Measurements from ENCODE around the gene PDE6G.
"Not testable (repeated sequence)": the region's sequence is repeated elsewhere in the genome, so short reads cannot be mapped to it uniquely, and the experiment has no call there.

Gene PDE6G

GRCh38 chr17:81686614-81687013 is 30.3 kb upstream of the PDE6G start:
- no peak for DNase-seq

GRCh38 chr17:81685108-81685507 is 28.8 kb upstream of the PDE6G start:
- no peak for DNase-seq

GRCh38 chr17:81684442-81684911 is 28.1 kb upstream of the PDE6G start:
- no peak for DNase-seq

- DNase-seq: peak; percentile 99 to 100
Observed at GRCh38 chr17:81683584-81684441, 27.5 kb upstream of the PDE6G start, which contains the start of the genes ARL16 and HGS. TSS of gene ARL16 (minus strand) at chr17:81683797. CDS start at chr17:81683753, 44 bp downstream. TSS of gene HGS (plus strand) at chr17:81684011. CDS start at chr17:81684067, 56 bp downstream.

GRCh38 chr17:81683208-81683583 is 26.9 kb upstream of the PDE6G start:
- no peak for DNase-seq

GRCh38 chr17:81682565-81683207 is 26.3 kb upstream of the PDE6G start:
- DNase-seq: no peak

- DNase-seq: no peak
Observed at GRCh38 chr17:81681672-81682071, 25.3 kb upstream of the PDE6G start.

GRCh38 chr17:81680150-81680549 is 23.8 kb upstream of the PDE6G start:
- DNase-seq: no peak

- no peak for DNase-seq
Observed at GRCh38 chr17:81676906-81677305, 20.6 kb upstream of the PDE6G start.

- not testable (repeated sequence) for DNase-seq
Observed at GRCh38 chr17:81675515-81676221, 19.3 kb upstream of the PDE6G start.

GRCh38 chr17:81673561-81674258 is 17.4 kb upstream of the PDE6G start:
- no peak for DNase-seq

- no peak for DNase-seq
Observed at GRCh38 chr17:81672954-81673353, 16.6 kb upstream of the PDE6G start.

GRCh38 chr17:81672504-81672903 is 16.2 kb upstream of the PDE6G start:
- DNase-seq: no peak

GRCh38 chr17:81667754-81668153 is 11.4 kb upstream of the PDE6G start:
- no peak for DNase-seq

GRCh38 chr17:81666342-81667191 is 10.2 kb upstream of the PDE6G start, which contains the start of the genes CCDC137 and OXLD1:
TSS of gene CCDC137 (plus strand) at chr17:81666737. CDS start at chr17:81666767, 30 bp downstream.
TSS of gene OXLD1 (minus strand) at chr17:81666605. CDS start at chr17:81666577, 28 bp downstream.
- peak; percentile 95 to 96 for DNase-seq

- peak in 1 of 2 experiments; percentile 32 for DNase-seq
Observed at GRCh38 chr17:81666092-81666341, 9.7 kb upstream of the PDE6G start.

GRCh38 chr17:81665205-81666091 is 9.1 kb upstream of the PDE6G start:
- DNase-seq: peak; percentile 37 to 50

- DNase-seq: no peak
Observed at GRCh38 chr17:81664051-81664470, 7.7 kb upstream of the PDE6G start.

- DNase-seq: no peak
Observed at GRCh38 chr17:81662002-81662401, 5.7 kb upstream of the PDE6G start.

- DNase-seq: no peak
Observed at GRCh38 chr17:81660441-81660840, 4.1 kb upstream of the PDE6G start.

- no peak for DNase-seq
Observed at GRCh38 chr17:81659038-81659437, 2.7 kb upstream of the PDE6G start.
